ENCODE data around the gene DGKD.

Gene DGKD

GRCh38 chr2:233426619-233427342, 72.5 kb downstream of the DGKD start:
- Mint-ChIP-seq H3K4me1 (peaks cover 83% of the 10 kb centered on the region), H3K9me3 (peaks cover 10 to 17% of the 10 kb centered on the region in 2 donors), H3K4me3 (no peak overlapping the region), H3K27me3 (no peaks in the 10 kb centered on the region), H3K27ac (peak overlapping the region; percentile 5 to 15)
- peak; percentile 64 for ATAC-seq
- peak in 1 of 2 donors; percentile 48 for DNase-seq

GRCh38 chr2:233428008-233428407, 73.7 kb downstream of the DGKD start:
- no peak overlapping the region for H3K4me3 Mint-ChIP-seq
- ATAC-seq (no peak), DNase-seq (no peak)
- H3K4me1 Mint-ChIP-seq = peaks cover 71% of the 10 kb centered on the region
- no peaks in the 10 kb centered on the region for H3K27me3 Mint-ChIP-seq
- H3K9me3 Mint-ChIP-seq = peaks cover 10 to 17% of the 10 kb centered on the region in 2 donors
- peak overlapping the region in 1 of 2 donors; percentile 23 for H3K27ac Mint-ChIP-seq

GRCh38 chr2:233428438-233428837, 74.1 kb downstream of the DGKD start:
- H3K9me3 Mint-ChIP-seq = peaks cover 10 to 17% of the 10 kb centered on the region in 2 donors
- H3K4me1 Mint-ChIP-seq = peaks cover 67% of the 10 kb centered on the region
- no peaks in the 10 kb centered on the region for H3K27me3 Mint-ChIP-seq
- ATAC-seq (no peak), DNase-seq (no peak)
- peak overlapping the region in 1 of 2 donors; percentile 23 for H3K27ac Mint-ChIP-seq
- no peak overlapping the region for H3K4me3 Mint-ChIP-seq

- Mint-ChIP-seq H3K4me3 (no peak overlapping the region), H3K4me1 (peaks cover 58% of the 10 kb centered on the region), H3K9me3 (peaks cover 10 to 17% of the 10 kb centered on the region in 2 donors), H3K27ac (peak overlapping the region in 1 of 2 donors; percentile 75), H3K27me3 (no peaks in the 10 kb centered on the region)
- ATAC-seq (no peak), DNase-seq (no peak)
Observed at GRCh38 chr2:233429175-233429897, 75.0 kb downstream of the DGKD start.

GRCh38 chr2:233430081-233430480, 75.8 kb downstream of the DGKD start:
- H3K9me3 Mint-ChIP-seq = peaks cover 10 to 17% of the 10 kb centered on the region in 2 donors
- no peak for ATAC-seq
- no peak for DNase-seq
- peaks cover 57% of the 10 kb centered on the region for H3K4me1 Mint-ChIP-seq
- no peak overlapping the region for H3K4me3 Mint-ChIP-seq
- no peaks in the 10 kb centered on the region for H3K27me3 Mint-ChIP-seq
- H3K27ac Mint-ChIP-seq = no peak overlapping the region

- ATAC-seq (no peak), DNase-seq (no peak)
- Mint-ChIP-seq H3K27ac (no peak overlapping the region), H3K27me3 (no peaks in the 10 kb centered on the region), H3K4me1 (peaks cover 59% of the 10 kb centered on the region), H3K9me3 (peaks cover 10 to 16% of the 10 kb centered on the region in 2 donors), H3K4me3 (no peak overlapping the region)
Observed at GRCh38 chr2:233430651-233431050, 76.4 kb downstream of the DGKD start.

GRCh38 chr2:233433029-233433428, 78.7 kb downstream of the DGKD start:
- DNase-seq = no peak
- H3K27me3 Mint-ChIP-seq = no peaks in the 10 kb centered on the region
- H3K4me3 Mint-ChIP-seq = no peak overlapping the region
- peaks cover 44% of the 10 kb centered on the region for H3K4me1 Mint-ChIP-seq
- H3K27ac Mint-ChIP-seq = no peak overlapping the region
- H3K9me3 Mint-ChIP-seq = no peaks in the 10 kb centered on the region
- ATAC-seq = no peak

- peaks cover 39% of the 10 kb centered on the region for H3K4me1 Mint-ChIP-seq
- ATAC-seq = no peak
- H3K4me3 Mint-ChIP-seq = no peak overlapping the region
- peak overlapping the region in 1 of 2 donors; percentile 13 for H3K27ac Mint-ChIP-seq
- no peaks in the 10 kb centered on the region for H3K27me3 Mint-ChIP-seq
- DNase-seq = no peak
- no peaks in the 10 kb centered on the region for H3K9me3 Mint-ChIP-seq
Observed at GRCh38 chr2:233433794-233434193, 79.5 kb downstream of the DGKD start.

DNA sequence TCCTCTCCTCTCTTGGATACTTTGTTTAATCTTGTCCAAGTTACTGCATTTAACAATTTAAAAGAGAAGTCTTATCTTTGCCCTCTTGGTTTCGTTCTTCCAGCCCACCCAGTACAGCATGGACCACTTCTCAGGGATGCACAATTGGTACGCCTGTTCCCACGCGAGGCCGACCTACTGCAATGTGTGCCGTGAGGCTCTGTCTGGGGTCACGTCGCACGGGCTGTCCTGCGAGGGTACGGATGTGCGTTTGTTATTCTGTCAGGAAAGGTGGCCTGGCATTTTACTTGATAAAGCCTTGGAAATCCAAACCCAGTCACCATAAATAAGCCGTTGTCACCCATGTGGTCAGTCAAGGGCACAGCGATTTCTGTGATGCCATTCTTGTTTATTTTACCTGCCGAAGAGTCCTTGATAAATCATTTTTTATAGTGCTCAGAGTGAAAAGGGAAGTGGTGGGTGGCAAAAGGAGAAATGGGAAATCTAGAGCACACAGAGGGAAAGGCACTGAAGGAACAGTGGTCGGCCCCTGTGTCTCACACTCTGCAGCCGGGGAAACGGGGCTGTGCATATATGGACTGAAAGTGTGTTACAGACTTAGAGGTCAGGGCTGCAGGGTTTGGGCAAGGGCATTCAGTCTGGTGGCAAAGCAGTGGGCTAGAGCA, 80.5 kb downstream of the DGKD start:
- no peak for ATAC-seq
- Mint-ChIP-seq H3K9me3 (no peaks in the 10 kb centered on the region), H3K4me3 (no peak overlapping the region), H3K27me3 (no peaks in the 10 kb centered on the region), H3K4me1 (peaks cover 31% of the 10 kb centered on the region), H3K27ac (peak overlapping the region in 1 of 2 donors; percentile 5)
- DNase-seq = no peak

DNA sequence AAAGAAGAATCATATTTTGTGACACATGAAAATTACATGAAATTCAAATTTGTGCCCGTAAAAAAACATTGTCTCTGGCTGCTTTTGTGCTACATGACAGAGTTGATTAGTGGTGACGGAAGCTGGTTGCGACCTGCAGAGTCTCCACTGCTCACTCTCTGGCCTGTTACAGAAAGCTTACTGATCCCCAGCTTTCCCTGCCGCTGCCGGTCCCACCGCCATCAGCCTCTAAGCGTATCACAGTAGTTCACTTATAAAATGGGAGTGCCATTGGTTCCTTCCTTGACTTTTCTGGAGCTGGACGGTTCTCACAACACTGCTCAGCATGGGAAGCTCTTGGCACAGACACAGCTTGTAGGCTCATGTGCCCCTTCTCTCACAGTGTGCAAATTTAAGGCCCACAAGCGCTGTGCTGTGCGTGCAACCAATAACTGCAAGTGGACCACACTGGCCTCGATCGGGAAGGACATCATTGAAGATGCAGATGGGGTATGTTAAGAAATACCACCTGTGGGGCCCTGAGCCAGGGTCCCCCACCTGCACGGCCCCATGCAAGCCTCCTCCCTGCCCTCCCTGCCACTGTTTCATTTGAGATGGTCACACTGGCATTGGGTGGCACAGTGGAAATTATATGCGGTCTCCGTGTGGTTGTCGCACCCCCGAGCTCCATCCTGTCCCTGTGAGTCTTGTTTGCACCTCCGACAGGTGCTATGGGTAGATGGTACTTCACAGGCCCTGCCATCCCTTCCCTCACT, 81.3 kb downstream of the DGKD start:
- Mint-ChIP-seq H3K27me3 (no peaks in the 10 kb centered on the region), H3K4me1 (peaks cover 32% of the 10 kb centered on the region), H3K4me3 (no peak overlapping the region), H3K27ac (peak overlapping the region in 1 of 2 donors; percentile 68), H3K9me3 (no peaks in the 10 kb centered on the region)
- DNase-seq (no peak), ATAC-seq (no peak)

DNA sequence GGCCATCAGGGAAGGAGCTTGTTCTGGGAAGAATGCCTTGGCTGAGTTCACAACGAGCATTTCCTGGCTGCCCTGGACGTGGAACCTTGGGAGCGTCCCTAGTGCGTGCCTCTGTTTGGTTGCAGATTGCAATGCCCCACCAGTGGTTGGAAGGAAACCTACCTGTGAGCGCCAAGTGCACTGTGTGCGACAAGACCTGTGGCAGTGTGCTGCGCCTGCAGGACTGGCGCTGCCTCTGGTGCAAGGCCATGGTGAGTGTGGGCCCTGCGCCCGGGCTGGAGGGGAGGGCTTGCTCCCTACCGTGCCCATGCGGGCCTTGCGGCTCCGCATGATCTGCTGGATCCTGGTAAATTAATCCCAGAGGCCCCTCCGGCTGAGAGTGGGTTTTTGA, 81.9 kb downstream of the DGKD start:
- Mint-ChIP-seq H3K27me3 (no peaks in the 10 kb centered on the region), H3K9me3 (no peaks in the 10 kb centered on the region), H3K4me3 (no peak overlapping the region), H3K27ac (peak overlapping the region in 1 of 2 donors; percentile 68), H3K4me1 (peaks cover 38% of the 10 kb centered on the region)
- ATAC-seq (no peak), DNase-seq (no peak)

GRCh38 chr2:233436691-233437438, 82.6 kb downstream of the DGKD start:
- no peaks in the 10 kb centered on the region for H3K9me3 Mint-ChIP-seq
- DNase-seq = no peak

DNA sequence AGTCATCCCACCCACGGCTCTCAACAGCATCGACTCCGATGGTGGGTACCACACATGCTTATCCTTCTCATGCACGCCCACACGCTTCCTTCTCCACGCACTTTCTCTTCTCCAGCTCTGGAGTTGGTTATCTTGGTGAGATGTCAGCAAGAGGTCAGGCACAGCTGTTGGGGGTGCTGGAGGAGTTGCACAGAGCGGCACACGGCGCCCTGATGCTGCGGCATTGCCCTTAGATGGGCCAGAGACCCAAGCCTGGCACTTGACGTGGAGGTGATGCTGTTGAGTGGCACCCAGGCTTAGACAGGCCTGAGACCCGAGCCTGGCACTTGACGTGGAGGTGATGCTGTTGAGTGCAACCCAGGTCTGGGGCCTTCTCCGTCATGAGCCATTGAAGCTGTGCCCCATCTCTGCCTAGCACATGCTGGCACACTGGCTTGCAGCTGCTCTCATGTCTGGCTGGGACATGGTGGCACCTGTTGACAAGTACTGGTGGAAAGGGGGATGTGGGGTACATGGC, 83.2 kb downstream of the DGKD start:
- Mint-ChIP-seq H3K9me3 (no peaks in the 10 kb centered on the region), H3K4me3 (no peak overlapping the region), H3K27me3 (no peaks in the 10 kb centered on the region), H3K27ac (no peak overlapping the region), H3K4me1 (peaks cover 50% of the 10 kb centered on the region)
- no peak for ATAC-seq
- DNase-seq = no peak

More at GRCh38 chr2:233436691-233437438, 82.6 kb downstream of the DGKD start:
- ATAC-seq = no peak
- Mint-ChIP-seq H3K27ac (peak overlapping the region in 1 of 2 donors; percentile 65), H3K4me1 (peaks cover 44% of the 10 kb centered on the region), H3K27me3 (no peaks in the 10 kb centered on the region), H3K4me3 (no peak overlapping the region)

GRCh38 chr2:233438573-233439147, 84.4 kb downstream of the DGKD start:
- no peak for ATAC-seq
- Mint-ChIP-seq H3K4me1 (peaks cover 61% of the 10 kb centered on the region), H3K4me3 (no peak overlapping the region), H3K27ac (no peak overlapping the region), H3K9me3 (no peaks in the 10 kb centered on the region), H3K27me3 (no peaks in the 10 kb centered on the region)
- no peak for DNase-seq

Measured in stimulated activated naive CD8-positive, alpha-beta T cell treated with anti-CD3 and anti-CD28 coated beads, Interleukin-15, amount 100 ng/mL, for 72 hours (primary cell).